ENCODE data around the gene KMT2C. TPM values are rescaled to one million over a fixed set of nuclear protein-coding genes. Genes with fewer than 3 reads are reported as not detected.

The KMT2C gene
- total and polyA plus RNA-seq, 11 donors: 8.4 to 62.4 (median 42.2) TPM

GRCh38 chr7:152315845-152316244, 120.0 kb downstream of the KMT2C start:
- TF ChIP-seq POLR2A (IDR thresholded peaks at IDR 0.05): no peak
- no peak for TF ChIP-seq CTCF (IDR thresholded peaks at IDR 0.05)
- 69 to 79% (median 76%) methylated on average over 2 of the region's 2 CpGs for WGBS, 4 donors
- Histone ChIP-seq H3K4me1 (peaks cover 0 to 50% (median 26%) of the 10 kb centered on the region in 12 donors), H3K27ac (no peak overlapping the region), H3K36me3 (peaks cover 0 to 12% (median 4%) of the 10 kb centered on the region in 9 donors), H3K4me3 (no peak overlapping the region), H3K27me3 (no peaks in the 10 kb centered on the region), H3K9me3 (peaks cover 0 to under 1% (median 0%) of the 10 kb centered on the region in 12 donors)
- DNase-seq (no peak), ATAC-seq (no peak)
- intact Hi-C loops (cut with DNase I): no loop called here

DNA sequence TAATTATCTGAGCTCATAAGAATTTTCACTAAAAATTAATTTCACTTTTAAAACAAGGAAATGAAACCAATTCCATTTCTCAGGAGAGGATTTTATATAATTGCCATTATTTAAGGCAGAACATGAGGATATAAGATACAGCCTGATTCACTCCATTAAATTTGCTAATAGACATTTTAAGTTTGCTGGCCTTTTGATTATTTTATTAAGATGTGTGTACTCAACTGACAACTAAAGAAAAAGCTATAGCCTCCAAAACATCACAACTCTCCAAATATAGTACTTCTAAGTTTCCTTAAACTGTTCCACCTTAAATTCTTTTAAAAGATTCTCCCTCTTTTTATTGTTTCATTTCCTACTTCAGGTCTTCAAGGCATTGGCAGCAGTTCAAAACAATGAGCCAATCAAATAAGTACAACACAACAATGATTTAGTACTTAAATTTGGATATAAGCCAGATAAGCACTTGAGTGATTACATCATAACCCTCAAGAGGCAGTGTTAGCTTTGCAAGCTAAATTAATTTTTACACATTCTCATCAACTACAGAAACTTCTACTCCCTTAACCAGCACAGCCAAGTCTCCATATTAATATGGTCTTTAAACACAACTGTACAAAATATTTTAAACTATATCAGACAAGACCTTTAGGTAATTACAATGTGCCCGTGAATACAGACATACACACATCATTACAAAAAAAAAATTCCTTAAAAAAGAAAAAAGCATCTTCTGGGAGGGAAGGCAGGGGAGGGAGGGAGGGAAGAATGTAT, 121.8 kb downstream of the KMT2C start:
- H3K9me3 ChIP-seq: no peaks in the 10 kb centered on the region
- TF ChIP-seq CTCF (IDR thresholded peaks at IDR 0.05): no peak
- TF ChIP-seq POLR2A (IDR thresholded peaks at IDR 0.05): no peak
- intact Hi-C loops (cut with DNase I): no loop called here
- H3K27ac ChIP-seq: peak overlapping the region in 9 of 12 donors; percentile 6 to 76 (median 28)
- peaks cover 0 to 50% (median 26%) of the 10 kb centered on the region in 12 donors for H3K4me1 ChIP-seq
- DNase-seq (peak in 2 of 5 donors; percentile 35 to 50), ATAC-seq (peak in 3 of 4 donors; percentile 72 to 90 (median 84))
- H3K27me3 ChIP-seq: no peaks in the 10 kb centered on the region
- peak overlapping the region in 5 of 12 donors; percentile 2 to 18 (median 13) for H3K4me3 ChIP-seq
- WGBS, 4 donors: 47 to 56% (median 53%) methylated on average over 1 of the region's 1 CpG
- H3K36me3 ChIP-seq: peaks cover 0 to 30% (median 20%) of the 10 kb centered on the region in 9 donors

DNA sequence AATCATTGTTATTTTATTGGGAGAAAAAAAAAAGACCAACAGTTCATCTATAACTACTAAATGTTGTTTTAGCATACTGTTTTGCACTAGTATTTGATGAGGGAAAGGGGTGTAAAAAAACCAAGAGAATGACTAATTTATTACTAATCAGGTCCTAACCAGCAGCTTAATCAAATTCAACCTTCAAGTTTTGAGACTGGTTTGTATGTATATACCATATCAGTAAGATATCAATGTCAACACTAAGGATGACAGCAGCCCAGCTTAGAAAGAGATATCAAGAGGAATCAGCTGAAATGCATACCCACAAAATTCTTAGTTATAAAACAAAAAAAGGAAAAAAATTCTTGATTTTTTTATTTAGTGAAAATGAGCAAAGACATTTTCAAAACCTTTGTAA, 122.6 kb downstream of the KMT2C start:
- DNase-seq (no peak), ATAC-seq (no peak)
- intact Hi-C loops (cut with DNase I): no loop called here
- TF ChIP-seq CTCF (IDR thresholded peaks at IDR 0.05): no peak
- no peak for TF ChIP-seq POLR2A (IDR thresholded peaks at IDR 0.05)
- H3K4me3 ChIP-seq: peak overlapping the region in 3 of 12 donors; percentile 7 to 18 (median 17)
- no peaks in the 10 kb centered on the region for H3K9me3 ChIP-seq
- peak overlapping the region in 7 of 12 donors; percentile 1 to 76 (median 12) for H3K27ac ChIP-seq
- H3K4me1 ChIP-seq: peaks cover 0 to 50% (median 26%) of the 10 kb centered on the region in 12 donors
- H3K36me3 ChIP-seq: peaks cover 0 to 35% (median 26%) of the 10 kb centered on the region in 9 donors
- no peaks in the 10 kb centered on the region for H3K27me3 ChIP-seq

DNA sequence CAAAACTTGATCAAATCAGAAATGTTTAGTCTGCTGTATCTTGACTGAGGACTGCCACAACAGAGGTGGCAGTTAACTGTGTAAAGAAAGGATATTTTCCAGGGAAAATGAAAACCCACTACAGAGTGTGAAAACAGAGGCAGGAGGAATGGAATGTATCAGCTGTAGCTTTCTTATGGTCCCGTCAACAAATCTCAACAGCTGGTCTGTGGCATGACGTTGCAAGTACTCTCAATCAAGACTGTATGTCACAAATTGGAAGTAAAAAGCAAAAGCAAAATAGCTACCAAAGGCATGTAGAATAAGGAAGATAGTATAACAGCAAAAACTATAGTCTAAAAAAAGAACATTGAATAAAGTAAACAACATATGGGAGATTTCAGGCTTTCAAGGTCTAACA, 123.5 kb downstream of the KMT2C start:
- Histone ChIP-seq H3K27me3 (no peaks in the 10 kb centered on the region), H3K4me3 (no peak overlapping the region), H3K4me1 (peaks cover 0 to 49% (median 26%) of the 10 kb centered on the region in 12 donors), H3K9me3 (no peaks in the 10 kb centered on the region), H3K36me3 (peaks cover 0 to 43% (median 35%) of the 10 kb centered on the region in 9 donors), H3K27ac (no peak overlapping the region)
- intact Hi-C loops (cut with DNase I): no loop called here
- no peak for ATAC-seq
- WGBS, 4 donors: 23 to 48% (median 41%) methylated on average over 2 of the region's 2 CpGs
- no peak for DNase-seq
- TF ChIP-seq CTCF (IDR thresholded peaks at IDR 0.05) (no peak), POLR2A (IDR thresholded peaks at IDR 0.05) (no peak)
